GM15510 (cell line): ENCODE results near the gene ZBTB45.

Experiments
- POLR2A ChIP-seq: IDR thresholded peaks from 3 replicates; pipeline ENCODE4 v1.6.1; 2011; ENCODE audit warnings: borderline replicate concordance; ENCODE audit not compliant: insufficient read length; ENCODE audit errors: extremely low read depth

ZBTB45 gene

DNA sequence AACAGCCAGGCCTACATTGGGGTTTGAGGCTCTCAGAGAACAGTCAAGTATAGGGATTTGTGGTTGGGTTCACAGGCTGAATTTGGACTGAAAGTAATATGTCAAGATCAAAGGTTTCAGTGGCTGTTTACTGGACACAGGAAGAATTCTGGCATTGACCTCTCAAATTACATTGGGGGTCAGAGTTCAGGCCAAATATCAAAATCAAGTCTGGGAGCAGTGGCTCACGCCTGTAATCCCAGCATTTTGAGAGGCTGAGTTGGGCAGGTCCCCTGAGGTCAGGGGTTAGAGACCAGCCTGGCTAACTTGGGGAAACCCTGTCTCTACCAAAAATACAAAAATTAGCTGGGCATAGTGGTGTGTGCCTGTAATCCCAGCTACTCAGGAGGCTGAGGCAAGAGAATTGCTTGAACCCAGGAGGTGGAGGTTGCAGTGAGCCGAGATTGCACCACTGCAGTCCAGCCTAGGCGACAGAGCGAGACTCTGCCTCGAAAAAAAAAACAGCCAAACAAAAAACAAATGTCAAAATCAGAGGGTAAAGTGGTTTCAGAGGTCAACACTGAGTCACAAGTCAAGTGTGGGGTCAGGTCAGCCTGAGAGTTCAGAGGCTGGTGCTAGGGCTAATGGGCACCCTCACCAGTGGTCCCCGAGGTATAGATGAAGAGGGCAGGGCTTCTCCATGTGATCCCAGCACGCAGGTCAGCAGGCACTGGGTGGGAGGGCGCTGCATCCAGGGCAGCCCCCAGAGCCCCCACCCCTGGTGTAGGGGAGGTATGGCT is 9.3 kb downstream of the ZBTB45 start:
- TF ChIP-seq POLR2A: no peak

DNA sequence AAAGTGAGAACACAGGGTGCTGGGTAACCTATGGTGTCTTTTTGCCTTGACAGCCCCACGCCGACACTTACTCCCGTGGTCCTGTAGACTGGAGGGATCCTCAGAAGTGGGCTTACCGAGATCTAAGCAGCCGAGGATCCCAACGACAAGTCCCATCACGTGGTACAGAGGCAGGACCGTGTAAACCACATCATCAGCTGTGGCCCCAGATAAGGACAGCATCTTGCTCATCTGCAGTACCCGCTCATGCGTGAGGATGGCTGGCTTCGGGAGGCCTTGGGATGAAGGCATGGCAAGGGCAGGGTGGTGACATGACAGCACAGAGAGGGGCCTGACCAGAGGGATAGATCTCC is 9.9 kb downstream of the ZBTB45 start:
- TF ChIP-seq POLR2A: no peak

GRCh38 chr19:58500242-58500641 is 19.4 kb downstream of the ZBTB45 start:
- TF ChIP-seq POLR2A: no peak

- peak; percentile 60 for TF ChIP-seq POLR2A
Observed at GRCh38 chr19:58499021-58499927, 20.3 kb downstream of the ZBTB45 start.

- no peak for TF ChIP-seq POLR2A
Observed at GRCh38 chr19:58498316-58499020, 21.1 kb downstream of the ZBTB45 start.

DNA sequence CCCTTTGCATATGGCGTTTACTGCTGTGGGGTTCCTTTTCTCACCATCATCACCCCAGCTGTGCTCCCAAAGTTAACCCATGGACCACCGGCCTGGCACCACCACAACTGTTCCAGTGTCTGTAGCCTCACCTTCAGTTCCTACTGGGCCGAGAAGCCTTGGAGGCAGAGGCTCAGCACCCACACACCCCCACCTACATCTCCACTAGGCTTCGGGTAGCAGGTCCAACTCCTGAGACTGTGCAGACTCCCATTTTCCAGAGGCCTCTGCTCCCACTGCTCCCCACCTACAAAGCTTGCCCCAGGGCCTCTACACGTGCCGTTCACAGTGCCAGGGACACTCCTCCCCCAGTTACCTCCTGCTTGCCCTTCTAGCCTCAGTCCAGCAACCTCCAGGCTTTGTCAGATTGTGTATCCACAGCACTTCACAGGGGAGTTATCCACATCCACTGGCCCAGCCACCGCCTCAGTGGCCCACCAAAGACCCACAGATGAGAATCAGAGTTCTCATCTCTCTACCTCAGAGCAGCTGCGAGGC is 21.9 kb downstream of the ZBTB45 start:
- no peak for TF ChIP-seq POLR2A

- no peak for TF ChIP-seq POLR2A
Observed at GRCh38 chr19:58492265-58492664, 27.3 kb downstream of the ZBTB45 start.

DNA sequence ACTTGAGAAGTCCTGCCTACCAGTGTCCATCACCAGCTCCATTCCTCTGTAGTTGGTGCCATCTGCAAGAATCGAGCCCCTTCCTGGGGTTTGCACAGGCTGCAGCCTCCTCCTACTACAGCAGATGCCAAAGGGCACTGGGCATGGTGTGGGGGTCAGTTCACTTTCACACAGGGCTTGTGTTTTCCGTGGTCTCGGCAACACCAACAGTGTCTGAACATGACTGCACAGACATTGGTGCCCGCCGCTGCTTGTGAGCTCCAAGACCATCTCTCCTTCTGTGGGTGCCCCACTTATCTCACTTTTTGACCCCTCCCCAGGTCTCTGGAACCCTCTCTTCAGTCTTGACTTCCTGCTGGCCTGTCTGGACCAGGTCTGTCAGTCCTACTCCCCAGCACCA is 28.2 kb downstream of the ZBTB45 start:
- no peak for TF ChIP-seq POLR2A

DNA sequence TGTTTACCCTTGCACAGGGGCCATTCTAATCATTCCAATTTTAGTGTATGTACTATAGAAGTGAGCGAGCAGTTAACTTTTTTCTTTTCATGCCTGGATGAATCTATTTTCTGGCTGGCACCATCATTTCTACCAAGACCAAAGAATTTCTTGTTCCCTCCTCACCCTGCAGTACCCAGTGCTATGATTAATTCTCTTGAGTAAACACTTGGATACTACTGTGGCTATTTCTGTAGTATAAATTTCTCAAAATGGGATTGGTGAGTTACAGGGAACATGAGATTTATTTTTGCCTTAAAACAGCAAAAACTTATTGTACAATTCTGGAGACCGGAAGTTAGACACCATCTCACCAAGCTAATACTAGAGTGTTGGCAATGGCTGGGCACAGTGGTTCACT is 35.8 kb downstream of the ZBTB45 start:
- no peak for TF ChIP-seq POLR2A

DNA sequence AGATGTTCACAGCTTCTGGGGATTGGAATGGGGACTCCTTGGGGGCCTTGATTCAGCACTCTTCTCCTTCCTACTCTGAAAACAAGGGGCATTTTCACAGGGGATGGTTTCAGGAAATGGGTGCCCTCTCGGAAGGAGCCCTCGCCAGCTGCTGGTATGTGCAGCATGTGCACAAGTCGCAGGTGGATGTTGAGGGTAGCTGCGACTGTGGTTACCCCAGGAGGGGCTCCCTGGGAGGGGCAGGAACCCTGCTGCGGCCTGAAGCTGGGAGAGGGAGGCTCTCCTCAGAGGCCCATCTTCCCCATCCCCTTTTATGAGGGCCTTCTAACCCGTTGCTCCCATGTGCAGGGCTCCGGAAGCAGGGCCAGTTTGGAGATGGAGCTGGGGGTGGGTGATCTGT is 37.2 kb downstream of the ZBTB45 start:
- TF ChIP-seq POLR2A: no peak

- no peak for TF ChIP-seq POLR2A
Observed at GRCh38 chr19:58480831-58481230, 38.8 kb downstream of the ZBTB45 start.

- no peak for TF ChIP-seq POLR2A
Observed at GRCh38 chr19:58480481-58480830, 39.2 kb downstream of the ZBTB45 start.

GRCh38 chr19:58479736-58480480 is 39.7 kb downstream of the ZBTB45 start:
- no peak for TF ChIP-seq POLR2A

GRCh38 chr19:58479303-58479702 is 40.3 kb downstream of the ZBTB45 start:
- TF ChIP-seq POLR2A: no peak
